GM12878 (cell line): Measurements from ENCODE around the gene SNX33. TPM values are rescaled to one million over a fixed set of nuclear protein-coding genes. Genes with fewer than 3 reads are reported as not detected.

Source experiments
- ATAC-seq: fragments of 200-7000 bp; cut with Tn5 transposase; 3 replicates; pipeline ENCODE4 v1.9.1; 2020; ENCODE audit warnings: mild to moderate bottlenecking, moderate library complexity
- BruUV-seq: library from RNA; stranded (reverse); fragments of 400-500 nt; replicated peaks from 2 replicates; lab custom pipeline; 2021; lab: Mats Ljungman, UMichigan
- CTCF ChIA-PET: fragments of 300-600 bp; sonication (Branson Sonifier 250); formaldehyde crosslinking; extraction: SDS; loops from one replicate; lab custom pipeline; 2021; ENCODE audit warnings: inconsistent platforms; lab: Yijun Ruan, JAX
- POLR2A ChIA-PET: fragments of 350-600 bp; formaldehyde crosslinking; extraction: SDS; loops from one replicate; lab custom pipeline; 2021; ENCODE audit warnings: inconsistent platforms; lab: Charles Lee
- RAD21 ChIA-PET: fragments of 300-600 bp; sonication (Branson Sonifier 250); formaldehyde crosslinking; loops from one replicate; lab custom pipeline; 2023; ENCODE audit warnings: antibody characterized with exemption; ENCODE audit not compliant: unreplicated experiment; lab: Charles Lee
- SMC1A ChIA-PET: fragments of 300-600 bp; sonication (Branson Sonifier 250); formaldehyde crosslinking; loops from one replicate; lab custom pipeline; 2023; ENCODE audit not compliant: unreplicated experiment, uncharacterized antibody; lab: Charles Lee
- DNase-seq: peaks from one replicate; pipeline ENCODE4 v3.0.0-alpha.2; 2011; ENCODE audit warnings: low read depth, low spot score
- FAIRE-seq: peaks from 3 replicates; lab custom pipeline; 2011; peaks lifted over from hg19 to GRCh38; lab: Jason Lieb, UNC
- H2AFZ ChIP-seq: 2 replicates; pipeline ENCODE4 v1.6.0; 2011; ENCODE audit warnings: low read depth, low read length, control low read depth; ENCODE audit not compliant: control insufficient read depth
- H3K27ac ChIP-seq: 2 replicates; pipeline ENCODE4 v1.5.1; 2011; ENCODE audit warnings: control low read depth; ENCODE audit not compliant: control insufficient read depth, insufficient read depth
- H3K27me3 ChIP-seq, 2 experiments: replicated peaks in 1 of 2; 2 replicates each; pipeline versions ENCODE4 v1.6.0 to v1.6.1; 2011; ENCODE audit warnings: low read length in 1 of 2; ENCODE audit not compliant: control insufficient read depth in 2 of 2, insufficient read depth in 2 of 2
- H3K36me3 ChIP-seq, 2 experiments: 2 replicates each; pipeline ENCODE4 v1.5.1; 2011; ENCODE audit warnings: low read length in 1 of 2; ENCODE audit not compliant: control insufficient read depth in 2 of 2, insufficient read depth in 2 of 2
- H3K4me1 ChIP-seq: 2 replicates; pipeline ENCODE4 v1.6.1; 2011; ENCODE audit warnings: mild to moderate bottlenecking, low read length, moderate library complexity, mixed read lengths; ENCODE audit not compliant: control insufficient read depth, insufficient read depth
- H3K4me2 ChIP-seq: 2 replicates; pipeline ENCODE4 v1.6.0; 2011; ENCODE audit warnings: control low read depth; ENCODE audit not compliant: control insufficient read depth, insufficient read depth
- H3K4me3 ChIP-seq: fragments of 200-600 bp; sonication (generic); 2 replicates; pipeline ENCODE4 v1.5.1; 2016
- H3K79me2 ChIP-seq: 2 replicates; pipeline ENCODE4 v1.6.0; 2011; ENCODE audit warnings: low read length; ENCODE audit not compliant: control insufficient read depth, insufficient read depth
- H3K9ac ChIP-seq: 2 replicates; pipeline ENCODE4 v1.8.0; 2011; ENCODE audit warnings: low read length, control low read depth, mixed read lengths; ENCODE audit not compliant: control insufficient read depth, insufficient read depth
- H3K9me3 ChIP-seq: replicated peaks from 3 replicates; pipeline ENCODE4 v1.5.1; 2011; ENCODE audit warnings: mild to moderate bottlenecking, low read length; ENCODE audit not compliant: control insufficient read depth, insufficient read depth
- H4K20me1 ChIP-seq: 2 replicates; pipeline ENCODE4 v1.6.0; 2011; ENCODE audit not compliant: control insufficient read depth, insufficient read depth
- CHD4 ChIP-seq: fragments of 200-600 bp; sonication (generic); IDR thresholded peaks from 2 replicates; pipeline ENCODE4 v1.6.1; 2016; ENCODE audit warnings: mild to moderate bottlenecking
- CREB1 ChIP-seq: IDR thresholded peaks from 2 replicates; pipeline ENCODE4 v1.6.1; 2012; ENCODE audit warnings: low read depth, mild to moderate bottlenecking, inconsistent platforms
- EED ChIP-seq: sonication (generic); IDR thresholded peaks from 2 replicates; pipeline ENCODE4 v1.6.1; 2016; ENCODE audit warnings: antibody characterized with exemption, low read depth
- EP300 ChIP-seq, 2 experiments: fragments of 150-350 bp in 1 of 2; IDR thresholded peaks; 2 replicates each; pipeline ENCODE4 v1.6.1; 2011 to 2012; ENCODE audit warnings: low read depth in 2 of 2, low read length in 2 of 2, borderline replicate concordance in 1 of 2, improper control_type of control experiment in 1 of 2, inconsistent platforms in 1 of 2; ENCODE audit not compliant: control insufficient read depth in 1 of 2
- ETV6 ChIP-seq, 2 experiments: fragments of 450-650 bp in 1 of 2; IDR thresholded peaks in 1 of 2; conservative IDR thresholded peaks in 1 of 2; 2 replicates each; pipeline ENCODE4 v1.6.1; 2014; ENCODE audit warnings: antibody characterized with exemption in 1 of 2, borderline replicate concordance in 1 of 2, low read depth in 1 of 2, mild to moderate bottlenecking in 1 of 2, moderate library complexity in 1 of 2
- HDAC6 ChIP-seq: fragments of 200-600 bp; sonication (generic); IDR thresholded peaks from one replicate; pipeline ENCODE4 v1.8.0; 2017; ENCODE audit warnings: antibody characterized with exemption; ENCODE audit not compliant: unreplicated experiment
- MEF2B ChIP-seq: fragments of 450-650 bp; IDR thresholded peaks from 2 replicates; pipeline ENCODE4 v1.6.1; 2018; ENCODE audit warnings: mild to moderate bottlenecking, moderate library complexity; ENCODE audit not compliant: partially characterized antibody, poor library complexity, severe bottlenecking
- RCOR1 ChIP-seq: conservative IDR thresholded peaks from 2 replicates; pipeline ENCODE4 v1.6.1; 2012; ENCODE audit warnings: low read depth, low read length, improper control_type of control experiment
- STAT1 ChIP-seq: fragments of 450-650 bp; conservative IDR thresholded peaks from 2 replicates; pipeline ENCODE4 v1.6.1; 2014; ENCODE audit warnings: antibody characterized with exemption, mild to moderate bottlenecking
- TBL1XR1 ChIP-seq: IDR thresholded peaks from 2 replicates; pipeline ENCODE4 v1.6.1; 2012; ENCODE audit warnings: low read depth, low read length, improper control_type of control experiment
- USF2 ChIP-seq: IDR thresholded peaks from 2 replicates; pipeline ENCODE4 v1.6.1; 2011; ENCODE audit warnings: low read depth, low read length, improper control_type of control experiment, borderline replicate concordance
- ZBTB33 ChIP-seq: fragments of 450-650 bp; IDR thresholded peaks from 2 replicates; pipeline ENCODE4 v1.6.1; 2017; ENCODE audit warnings: mild to moderate bottlenecking
- ZNF274 ChIP-seq: IDR thresholded peaks from one replicate; pipeline ENCODE4 v1.8.0; 2011; ENCODE audit not compliant: insufficient read length, insufficient read depth
- ZNF384 ChIP-seq: IDR thresholded peaks from 2 replicates; pipeline ENCODE4 v1.6.1; 2012; ENCODE audit warnings: low read depth, mild to moderate bottlenecking, low read length, improper control_type of control experiment, borderline replicate concordance
- WGBS: methylation state at CpG from one replicate; pipeline ENCODE4 v1.1.6; 2016; ENCODE audit warnings: low lambda C conversion rate; ENCODE audit not compliant: insufficient replicate concordance, insufficient coverage; ENCODE audit errors: missing lambda C conversion rate; 5-methylcytosine and 5-hydroxymethylcytosine counted together
- in situ Hi-C: fragments of 300-500 bp; cut with MboI; formaldehyde crosslinking; loops from 9 replicates; pipeline ENCODE4 v1.14.3; 2018; ENCODE audit warnings: mixed read lengths
- intact Hi-C: fragments of 100-400 bp; cut with micrococcal nuclease; formaldehyde crosslinking; loops from one replicate; pipeline ENCODE4 v1.14.2; 2022; ENCODE audit not compliant: unreplicated experiment
- polyA plus RNA-seq, 11 experiments: library from polyadenylated mRNA; depleted of rRNA in 4 of 11; unstranded in 6 of 11; stranded (reverse) in 5 of 11; fragments of >200 nt; fragmentation: Nextera tagmentation in 4 of 11; fragmentation: Illumina TruSeq in 1 of 11; extraction: Ambion mirVana in 4 of 11; extraction: Trizol in 1 of 11; gene quantifications; 1 replicate in 1 of 11; 2 replicates in 10 of 11; pipeline versions ENCODE4 v1.2.1 to v1.2.3, GENCODE V29; 2011 to 2016; ENCODE audit warnings: inconsistent platforms in 2 of 11, missing spikeins in 2 of 11, low read depth in 1 of 11
- total RNA-seq, 4 experiments: library from RNA; depleted of rRNA in 3 of 4; stranded (reverse); fragments of >200 nt in 3 of 4; fragmentation: Illumina TruSeq in 1 of 4; extraction: Trizol in 1 of 4; gene quantifications; 2 replicates each; pipeline versions ENCODE4 v1.2.1 to v1.2.3, GENCODE V29; 2013 to 2021

SNX33 gene
- total and polyA plus RNA-seq, 10 of the 15 experiments (the other 5 are each of a cell fraction or from before 2014, with no cell fraction given): 0.13 to 1.9 (median 0.55) TPM

GRCh38 chr15:75680007-75680789 is 32.5 kb downstream of the SNX33 start:
- no peaks in the 10 kb centered on the region for H4K20me1 ChIP-seq
- SMC1A ChIA-PET: interaction anchor here (1.2 to 1.4 kb wide), 2 partner anchors 171 to 313 kb away, joined by 3 to 5 read pairs; no protein-coding TSS in a partner anchor
- TF ChIP-seq ZNF274 (no peak), ZNF384 (no peak), ETV6 (conservative IDR thresholded peaks at IDR 0.05 in 1 of 2, IDR thresholded peaks at IDR 0.05 in 1 of 2; ENCODE audit: borderline replicate concordance in 1 of 2, low read depth in 1 of 2) (no peak), CHD4 (no peak), TBL1XR1 (no peak), EED (no peak), USF2 (no peak), HDAC6 (no peak), RCOR1 (no peak), MEF2B (no peak), ZBTB33 (no peak), EP300 (IDR thresholded peaks at IDR 0.05; ENCODE audit: borderline replicate concordance in 1 of 2, control insufficient read depth in 1 of 2, low read depth in 2 of 2, low read length in 2 of 2) (no peak), STAT1 (no peak), CREB1 (no peak)
- H3K27me3 ChIP-seq: peaks cover 0 to 1% of the 10 kb centered on the region in 2 experiments; a peak in 1 of 4 replicates
- BruUV-seq: no TSS peak
- in situ Hi-C loops: no loop called here
- no peaks in the 10 kb centered on the region for H3K79me2 ChIP-seq
- FAIRE-seq (no peak), DNase-seq (no peak), ATAC-seq (no peak)
- CTCF ChIA-PET: interaction anchor here (0.6 to 6.8 kb wide), 4 partner anchors 53 to 470 kb away, joined by 3 to 58 read pairs (median 7); partner anchors contain the start of gene MAN2C1
- no peak overlapping the region for H3K27ac ChIP-seq
- no peaks in the 10 kb centered on the region for H3K4me1 ChIP-seq
- H2AFZ ChIP-seq: no peak overlapping the region
- no peak overlapping the region for H3K4me2 ChIP-seq
- POLR2A ChIA-PET: interaction anchor here (0.6 to 0.7 kb wide), 2 partner anchors 81 to 972 kb away, joined by 6 to 8 read pairs; no protein-coding TSS in a partner anchor
- RAD21 ChIA-PET: interaction anchor here (1.5 to 1.8 kb wide), 3 partner anchors 33 to 312 kb away, joined by 4 to 7 read pairs (median 5); partner anchors contain the start of gene SNX33
- intact Hi-C loops: no loop called here
- H3K9me3 ChIP-seq: no peaks in the 10 kb centered on the region
- WGBS: 32% methylated on average over 11 of the region's 11 CpGs
- no peaks in the 10 kb centered on the region for H3K36me3 ChIP-seq
- no peak overlapping the region for H3K9ac ChIP-seq
- H3K4me3 ChIP-seq: no peak overlapping the region
